ENCODE data around the gene ZNF8.

Gene ZNF8

GRCh38 chr19:58335630-58336029, 56.9 kb downstream of the ZNF8 start:
- no peak overlapping the region for H3K4me3 ChIP-seq (ENCODE audit: low read depth, low read length)
- no peak for DNase-seq (ENCODE audit: low read depth, low spot score)
- POLR2A ChIA-PET, result interaction anchor here (1.0 kb wide), 1 partner anchor 12 kb away, joined by 6 read pairs; no protein-coding TSS in a partner anchor
- TF ChIP-seq CTCF (IDR thresholded peaks at IDR 0.05; ENCODE audit: insufficient read depth, low read length, missing control alignments), result no peak
- CTCF ChIA-PET, result interaction anchor here (1.2 kb wide), 1 partner anchor 9 kb away, joined by 3 read pairs; the partner anchor contains the start of gene ZSCAN22

GRCh38 chr19:58336216-58336615, 57.5 kb downstream of the ZNF8 start:
- no peak for TF ChIP-seq CTCF (IDR thresholded peaks at IDR 0.05; ENCODE audit: insufficient read depth, low read length, missing control alignments)
- H3K4me3 ChIP-seq (ENCODE audit: low read depth, low read length), result no peak overlapping the region
- ChIA-PET CTCF (interaction anchor here (1.2 kb wide), 1 partner anchor 10 kb away, joined by 3 read pairs; the partner anchor contains the start of gene ZSCAN22), POLR2A (no interaction called here)
- DNase-seq (ENCODE audit: low read depth, low spot score), result no peak

- no peak for DNase-seq (ENCODE audit: low read depth, low spot score)
- no peak overlapping the region for H3K4me3 ChIP-seq (ENCODE audit: low read depth, low read length)
- CTCF ChIA-PET, result interaction anchor here (1.2 kb wide), 1 partner anchor 10 kb away, joined by 3 read pairs; the partner anchor contains the start of gene ZSCAN22
- POLR2A ChIA-PET, result no interaction called here
- no peak for TF ChIP-seq CTCF (IDR thresholded peaks at IDR 0.05; ENCODE audit: insufficient read depth, low read length, missing control alignments)
Observed at GRCh38 chr19:58336820-58337219, 58.1 kb downstream of the ZNF8 start.

GRCh38 chr19:58338336-58338735, 59.6 kb downstream of the ZNF8 start:
- CTCF ChIA-PET, result no interaction called here

GRCh38 chr19:58338825-58339558, 60.2 kb downstream of the ZNF8 start:
- no peak overlapping the region for H3K4me3 ChIP-seq (ENCODE audit: low read depth, low read length)
- TF ChIP-seq CTCF (IDR thresholded peaks at IDR 0.05; ENCODE audit: insufficient read depth, low read length, missing control alignments), result no peak
- DNase-seq (ENCODE audit: low read depth, low spot score), result no peak
- ChIA-PET CTCF (interaction anchor here (0.6 kb wide), 1 partner anchor 10 kb away, joined by 4 read pairs; no protein-coding TSS in a partner anchor), POLR2A (no interaction called here)

More at GRCh38 chr19:58338336-58338735, 59.6 kb downstream of the ZNF8 start:
- POLR2A ChIA-PET, result no interaction called here
- TF ChIP-seq CTCF (IDR thresholded peaks at IDR 0.05; ENCODE audit: insufficient read depth, low read length, missing control alignments), result no peak
- DNase-seq (ENCODE audit: low read depth, low spot score), result no peak
- no peak overlapping the region for H3K4me3 ChIP-seq (ENCODE audit: low read depth, low read length)

GRCh38 chr19:58345558-58345957, 66.8 kb downstream of the ZNF8 start:
- ChIA-PET CTCF (no interaction called here), POLR2A (interaction anchor here (1.2 kb wide), 1 partner anchor 12 kb away, joined by 3 read pairs; no protein-coding TSS in a partner anchor)
- no peak overlapping the region for H3K4me3 ChIP-seq (ENCODE audit: low read depth, low read length)
- DNase-seq (ENCODE audit: low read depth, low spot score), result no peak
- no peak for TF ChIP-seq CTCF (IDR thresholded peaks at IDR 0.05; ENCODE audit: insufficient read depth, low read length, missing control alignments)
